Measurements from ENCODE around the gene DCAF17.
A peak's percentile ranks its signal among the peaks of the same experiment; 100 is the strongest.

Gene DCAF17

GRCh38 chr2:171434013-171434989 lies at the start of gene DCAF17:
Gene DCAF17 (plus strand): TSS chr2:171434226. CDS start chr2:171434578, 352 bp downstream.
- DNase-seq: peak; percentile 85

- no peak for DNase-seq
Observed at GRCh38 chr2:171386627-171387026, 47.4 kb upstream of the DCAF17 start.

- DNase-seq: no peak
Observed at GRCh38 chr2:171387052-171387451, 47.0 kb upstream of the DCAF17 start.

GRCh38 chr2:171389325-171389724 lies 44.7 kb upstream of the DCAF17 start:
- no peak for DNase-seq

GRCh38 chr2:171389780-171390179 lies 44.2 kb upstream of the DCAF17 start:
- no peak for DNase-seq

GRCh38 chr2:171390941-171391516 lies 43.0 kb upstream of the DCAF17 start:
- DNase-seq: no peak

GRCh38 chr2:171391532-171391931 lies 42.5 kb upstream of the DCAF17 start:
- no peak for DNase-seq

- no peak for DNase-seq
Observed at GRCh38 chr2:171393487-171393886, 40.5 kb upstream of the DCAF17 start.

GRCh38 chr2:171394164-171394740 lies 39.8 kb upstream of the DCAF17 start:
- DNase-seq: no peak

- DNase-seq: no peak
Observed at GRCh38 chr2:171399292-171399691, 34.7 kb upstream of the DCAF17 start.

GRCh38 chr2:171400395-171400794 lies 33.6 kb upstream of the DCAF17 start:
- DNase-seq: no peak

GRCh38 chr2:171401947-171402346 lies 32.1 kb upstream of the DCAF17 start:
- DNase-seq: no peak

- DNase-seq: no peak
Observed at GRCh38 chr2:171402906-171403580, 31.0 kb upstream of the DCAF17 start.

GRCh38 chr2:171404261-171404660 lies 29.8 kb upstream of the DCAF17 start:
- DNase-seq: no peak

- no peak for DNase-seq
Observed at GRCh38 chr2:171404719-171405118, 29.3 kb upstream of the DCAF17 start.

GRCh38 chr2:171405546-171405945 lies 28.5 kb upstream of the DCAF17 start:
- DNase-seq: no peak

GRCh38 chr2:171406044-171406443 lies 28.0 kb upstream of the DCAF17 start:
- no peak for DNase-seq

GRCh38 chr2:171407030-171407675 lies 26.9 kb upstream of the DCAF17 start:
- no peak for DNase-seq

- no peak for DNase-seq
Observed at GRCh38 chr2:171407676-171408044, 26.4 kb upstream of the DCAF17 start.

GRCh38 chr2:171409436-171409971 lies 24.5 kb upstream of the DCAF17 start:
- no peak for DNase-seq

- DNase-seq: no peak
Observed at GRCh38 chr2:171410101-171410500, 23.9 kb upstream of the DCAF17 start.

- DNase-seq: no peak
Observed at GRCh38 chr2:171410624-171411023, 23.4 kb upstream of the DCAF17 start.

- no peak for DNase-seq
Observed at GRCh38 chr2:171411214-171411613, 22.8 kb upstream of the DCAF17 start.

All from NCI-H2081 treated with DMSO at 0.1 percent for 48 hours (cell line).